Stimulated activated CD8-positive, alpha-beta memory T cell treated with anti-CD3 and anti-CD28 coated beads, Interleukin-4, amount 100 ng/mL, for 24 hours (primary cell): ENCODE measurements around the gene WNK2.
"Not testable (repeated sequence)": the region's sequence is repeated elsewhere in the genome, so short reads cannot be mapped to it uniquely, and the experiment has no call there.

Experiments
- DNase-seq: peaks from one replicate; pipeline ENCODE4 v3.0.0-alpha.2; 2020; ENCODE audit warnings: low read depth

The WNK2 gene

DNA sequence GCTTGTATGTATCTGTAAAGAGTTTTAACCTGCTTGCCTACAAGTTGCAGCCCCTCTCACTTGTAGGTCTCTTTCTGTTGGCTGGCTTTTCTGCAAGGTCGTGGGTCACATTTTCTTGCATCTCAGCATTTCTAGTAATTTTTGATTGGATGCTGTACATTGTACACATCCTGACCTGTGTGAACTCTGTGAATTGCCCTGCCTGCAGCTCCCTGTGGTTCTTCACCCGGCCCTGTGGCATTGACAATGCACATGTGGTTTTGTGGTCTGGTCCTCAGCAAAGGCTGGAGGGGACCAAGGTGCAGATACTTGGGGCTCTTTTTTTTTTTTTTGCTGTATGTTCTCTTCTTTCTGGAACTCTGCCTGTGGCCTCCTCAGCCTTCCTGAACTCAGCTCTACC lies 53.6 kb downstream of the WNK2 start:
- DNase-seq: no peak

DNA sequence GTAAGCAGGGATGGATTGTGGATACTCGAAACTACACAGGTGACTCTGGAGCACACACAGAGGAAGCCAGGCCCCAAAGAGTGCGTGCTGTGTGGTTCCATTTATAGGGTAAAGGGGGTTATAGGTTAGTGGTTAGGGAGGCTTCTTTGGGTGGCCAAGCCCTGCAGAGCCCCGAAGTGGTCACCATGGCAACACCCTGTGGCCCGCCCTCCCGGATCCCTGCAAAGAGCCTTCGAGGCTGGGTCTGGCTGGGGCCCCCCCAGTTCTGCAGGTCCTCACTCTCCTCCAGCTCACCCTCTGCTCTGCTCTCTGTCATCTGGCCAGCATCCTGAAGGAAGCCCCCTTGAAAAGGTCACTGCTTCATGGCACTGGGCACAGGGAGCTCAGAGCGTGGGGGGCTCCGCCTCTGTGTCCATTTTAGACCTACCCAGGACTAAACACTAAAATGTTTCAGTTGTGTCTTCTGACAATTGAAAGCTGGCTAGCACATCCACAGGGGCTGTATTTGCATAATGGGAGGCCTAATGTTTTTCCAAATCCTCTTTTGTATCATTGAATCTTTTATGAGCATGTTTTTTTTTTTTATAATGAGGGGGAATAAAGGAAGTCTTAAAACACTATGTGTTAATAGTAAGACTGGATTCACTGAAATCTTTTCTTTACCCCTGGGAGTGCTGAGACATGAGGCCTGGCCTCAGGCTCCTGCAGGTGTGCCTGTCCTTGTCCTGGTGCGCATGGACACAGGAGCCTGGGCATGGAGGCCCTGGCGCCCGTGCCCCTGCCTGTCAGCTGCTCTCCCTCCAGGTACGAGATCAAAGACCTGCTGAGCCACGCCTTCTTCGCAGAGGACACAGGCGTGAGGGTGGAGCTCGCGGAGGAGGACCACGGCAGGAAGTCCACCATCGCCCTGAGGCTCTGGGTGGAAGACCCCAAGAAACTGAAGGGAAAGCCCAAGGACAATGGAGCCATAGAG lies 55.3 kb downstream of the WNK2 start:
- no peak for DNase-seq

DNA sequence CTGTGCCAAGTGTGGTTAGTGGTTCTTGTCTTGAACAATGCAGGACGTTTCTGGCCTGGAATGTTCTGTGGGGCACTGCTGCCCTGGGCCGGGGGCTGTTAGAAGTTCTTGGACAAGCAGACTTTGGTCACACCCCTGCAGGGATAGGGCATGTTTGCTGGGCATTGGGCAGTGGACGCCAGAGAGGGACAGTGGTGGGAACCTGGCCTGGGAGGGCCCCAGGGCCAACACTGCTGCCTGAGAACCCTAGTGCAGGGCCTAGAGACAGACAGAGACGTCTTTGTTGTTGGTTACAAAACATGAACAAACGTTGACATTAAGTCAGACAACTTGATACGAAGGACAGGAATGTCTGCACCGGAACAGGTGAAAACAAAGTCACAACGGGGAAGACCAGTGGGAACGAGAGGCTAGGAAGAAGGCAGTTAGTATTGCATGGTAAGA lies 57.0 kb downstream of the WNK2 start:
- no peak for DNase-seq

DNA sequence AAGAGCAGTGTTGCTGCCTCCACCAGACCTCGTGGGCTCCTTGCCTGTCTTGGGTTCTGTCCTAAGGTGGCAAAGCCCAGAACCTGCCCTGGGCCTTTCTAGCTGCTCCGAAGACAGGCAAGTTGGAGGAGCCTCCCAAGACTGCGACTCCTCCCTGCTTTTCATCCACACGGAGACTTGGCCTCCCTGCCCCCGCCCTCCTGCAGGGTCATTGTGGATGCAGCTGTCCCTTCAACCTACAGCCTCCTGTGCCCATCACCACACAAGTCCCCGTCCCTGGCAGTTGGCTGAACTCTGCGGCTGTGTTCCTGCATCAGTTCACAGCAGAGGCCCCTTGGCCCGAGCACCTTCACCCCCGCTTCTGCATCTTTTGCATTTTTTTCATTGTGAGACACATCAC lies 59.2 kb downstream of the WNK2 start:
- DNase-seq: no peak

GRCh38 chr9:93244101-93244500 lies 60.2 kb downstream of the WNK2 start:
- no peak for DNase-seq

- DNase-seq: no peak
These were observed 60.8 kb downstream of the WNK2 start for GRCh38 chr9:93244510-93245436.

GRCh38 chr9:93245437-93245970 lies 61.6 kb downstream of the WNK2 start:
- DNase-seq: no peak

DNA sequence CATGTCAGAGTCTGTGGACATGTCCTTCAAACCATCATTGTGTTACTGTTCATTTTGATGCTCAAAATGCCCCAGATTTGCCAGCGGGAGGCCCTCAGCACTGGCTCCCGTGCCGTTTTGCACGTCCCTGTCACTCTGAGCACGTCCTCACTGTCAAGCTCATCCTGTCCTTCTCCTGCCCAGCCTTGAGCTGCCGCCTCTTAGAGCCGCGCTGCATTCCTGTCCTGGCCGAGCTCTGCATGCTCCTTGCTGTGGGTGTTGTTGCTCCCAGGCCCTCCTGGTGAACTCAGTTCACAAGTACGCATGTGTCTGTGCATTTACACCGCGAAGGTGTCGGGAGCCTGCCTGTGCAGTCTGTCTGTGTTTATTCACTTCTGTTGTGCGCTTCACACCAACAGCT lies 62.2 kb downstream of the WNK2 start:
- no peak for DNase-seq

- DNase-seq: no peak
These were observed 62.6 kb downstream of the WNK2 start for GRCh38 chr9:93246526-93246925.

DNA sequence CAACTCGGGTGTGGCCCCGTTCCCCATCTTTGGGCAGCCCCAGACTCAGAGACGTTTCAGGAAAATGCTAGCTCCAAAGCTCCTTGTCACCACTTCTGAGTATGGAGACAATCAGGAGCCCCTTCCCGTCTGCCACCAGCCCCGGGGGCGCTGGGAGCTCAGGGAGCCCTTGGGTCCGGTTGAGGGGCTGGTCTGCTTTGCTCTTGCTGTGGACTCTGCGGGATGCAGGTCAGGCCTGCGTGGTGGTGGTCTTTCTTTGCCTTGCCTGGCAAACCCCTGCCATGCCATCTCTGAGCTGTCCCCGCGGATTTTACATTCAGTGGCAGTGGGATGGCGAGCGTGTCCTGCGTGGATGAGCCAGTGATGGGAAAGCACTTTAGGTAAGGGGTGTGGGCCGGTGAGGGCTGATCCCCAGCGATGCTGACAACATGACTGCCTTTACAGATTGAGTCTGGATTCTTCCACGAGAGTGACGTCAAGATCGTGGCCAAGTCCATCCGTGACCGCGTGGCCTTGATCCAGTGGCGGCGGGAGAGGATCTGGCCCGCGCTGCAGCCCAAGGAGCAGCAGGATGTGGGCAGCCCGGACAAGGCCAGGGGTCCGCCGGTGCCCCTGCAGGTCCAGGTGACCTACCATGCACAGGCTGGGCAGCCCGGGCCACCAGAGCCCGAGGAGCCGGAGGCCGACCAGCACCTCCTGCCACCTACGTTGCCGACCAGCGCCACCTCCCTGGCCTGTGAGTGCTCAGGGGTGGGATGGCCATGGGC lies 63.3 kb downstream of the WNK2 start:
- no peak for DNase-seq

GRCh38 chr9:93247892-93248291 lies 64.0 kb downstream of the WNK2 start:
- DNase-seq: no peak

DNA sequence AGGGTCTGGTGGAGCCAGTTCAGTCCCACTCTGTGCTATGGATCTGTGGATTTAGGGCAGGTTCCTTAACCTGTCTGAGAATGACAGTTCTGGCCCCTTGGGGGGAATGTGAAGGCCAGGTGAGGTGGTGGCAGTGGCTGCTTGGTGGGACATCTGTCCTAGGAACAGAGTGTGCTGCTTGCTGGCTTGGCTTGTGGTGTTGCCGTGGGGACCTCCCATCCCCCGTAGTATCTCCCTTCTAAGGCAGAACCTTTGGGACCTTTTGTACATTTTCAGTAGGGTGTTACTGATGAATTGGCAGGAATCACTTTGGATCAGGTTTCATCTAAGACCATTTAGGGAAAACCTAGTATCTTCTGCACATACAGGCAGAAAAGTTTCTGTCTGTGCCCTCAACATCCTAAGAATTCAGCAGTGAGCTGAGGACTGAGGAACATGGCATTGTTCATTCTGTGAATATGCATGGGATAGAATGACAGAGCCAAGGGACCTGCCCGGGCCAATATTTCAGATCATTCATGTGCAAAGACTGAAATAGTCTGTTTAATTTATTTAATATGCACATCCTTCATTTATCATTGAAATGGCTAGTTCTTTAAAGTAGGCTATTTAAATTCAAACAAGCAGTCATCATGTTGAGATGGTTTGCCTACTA lies 64.6 kb downstream of the WNK2 start:
- no peak for DNase-seq

- no peak for DNase-seq
These were observed 66.2 kb downstream of the WNK2 start for GRCh38 chr9:93250185-93250584.

- DNase-seq: not testable (repeated sequence)
These were observed 67.4 kb downstream of the WNK2 start for GRCh38 chr9:93251309-93251708.

DNA sequence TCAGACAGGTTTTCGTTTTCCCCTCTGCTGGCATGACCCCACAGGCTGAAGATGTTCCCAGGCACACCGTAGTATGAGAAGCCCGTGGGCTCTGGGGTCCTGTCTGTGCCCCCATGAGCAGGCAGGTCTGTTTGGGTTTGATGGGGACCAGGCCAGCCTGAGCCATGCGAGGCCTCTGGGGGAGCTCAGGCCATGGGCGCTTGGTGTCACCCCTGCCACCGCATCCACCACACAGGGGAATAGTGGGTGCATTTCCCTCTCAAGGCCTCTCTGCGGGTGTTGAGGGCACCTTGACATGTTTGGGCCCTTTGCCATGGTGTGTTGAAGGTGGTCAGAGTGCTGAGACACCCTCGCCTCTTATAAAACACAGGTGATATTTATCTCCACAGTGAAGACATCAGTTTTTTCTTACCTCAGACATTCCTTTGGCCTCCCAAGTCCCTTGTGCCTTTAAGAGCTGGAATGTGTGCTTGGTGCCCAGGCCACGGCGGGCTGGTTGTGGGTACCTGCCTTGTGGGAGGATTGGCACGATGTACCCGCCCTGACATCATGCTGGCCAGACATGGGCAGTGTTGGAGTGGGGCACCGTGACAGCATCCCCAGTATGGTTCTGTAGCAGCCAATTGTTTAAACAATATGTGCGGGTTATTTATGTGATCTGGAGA lies 68.3 kb downstream of the WNK2 start:
- no peak for DNase-seq

DNA sequence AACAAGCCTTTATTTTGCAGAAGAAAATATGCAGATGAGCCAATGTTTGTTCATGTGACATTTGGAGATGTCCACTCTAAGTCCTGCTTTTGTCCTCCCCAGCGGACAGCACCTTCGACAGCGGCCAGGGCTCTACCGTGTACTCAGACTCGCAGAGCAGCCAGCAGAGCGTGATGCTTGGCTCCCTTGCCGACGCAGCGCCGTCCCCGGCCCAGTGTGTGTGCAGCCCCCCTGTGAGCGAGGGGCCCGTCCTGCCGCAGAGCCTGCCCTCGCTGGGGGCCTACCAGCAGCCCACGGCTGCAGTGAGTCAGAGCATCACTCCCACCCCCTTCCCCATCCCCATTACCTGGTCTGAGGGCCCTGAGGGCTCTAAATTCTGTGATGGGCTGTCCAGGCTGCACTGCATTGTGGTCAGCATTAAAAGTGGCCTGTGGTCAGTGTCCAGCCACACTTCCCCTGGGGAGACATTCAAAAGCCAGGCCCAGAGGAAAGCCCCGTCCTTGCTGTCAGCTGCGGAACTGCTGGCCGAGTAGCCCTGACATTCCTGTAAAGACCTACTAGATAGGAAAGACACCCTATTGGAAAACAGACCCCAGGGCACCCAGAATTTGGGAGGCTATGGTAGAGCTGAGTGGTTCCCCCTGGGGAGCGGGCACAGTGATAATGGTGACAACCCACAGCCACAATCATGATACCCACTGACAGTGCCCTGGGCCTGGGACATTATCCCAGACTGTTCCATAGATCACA lies 69.0 kb downstream of the WNK2 start:
- no peak for DNase-seq

GRCh38 chr9:93253633-93254032 lies 69.7 kb downstream of the WNK2 start:
- no peak for DNase-seq

DNA sequence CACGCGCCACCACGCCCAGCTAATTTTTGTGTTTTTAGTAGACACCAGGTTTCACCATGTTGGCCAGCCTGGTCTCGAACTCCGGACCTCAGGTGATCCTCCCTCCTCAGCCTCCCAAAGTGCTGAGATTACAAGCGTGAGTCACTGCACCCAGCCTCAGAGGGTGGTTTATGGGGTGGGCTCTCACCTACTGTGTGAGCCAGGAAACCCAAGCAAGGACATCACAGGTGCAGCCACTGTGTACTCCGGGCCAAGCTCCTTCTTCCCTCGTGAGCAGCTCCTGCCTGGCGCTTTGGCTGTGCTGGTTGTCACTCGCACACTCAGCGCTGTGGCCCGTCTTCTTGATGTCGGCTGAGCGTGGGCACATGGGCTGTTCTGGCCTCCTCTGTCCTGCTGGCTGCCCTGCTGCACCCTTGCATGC lies 70.1 kb downstream of the WNK2 start:
- DNase-seq: no peak

DNA sequence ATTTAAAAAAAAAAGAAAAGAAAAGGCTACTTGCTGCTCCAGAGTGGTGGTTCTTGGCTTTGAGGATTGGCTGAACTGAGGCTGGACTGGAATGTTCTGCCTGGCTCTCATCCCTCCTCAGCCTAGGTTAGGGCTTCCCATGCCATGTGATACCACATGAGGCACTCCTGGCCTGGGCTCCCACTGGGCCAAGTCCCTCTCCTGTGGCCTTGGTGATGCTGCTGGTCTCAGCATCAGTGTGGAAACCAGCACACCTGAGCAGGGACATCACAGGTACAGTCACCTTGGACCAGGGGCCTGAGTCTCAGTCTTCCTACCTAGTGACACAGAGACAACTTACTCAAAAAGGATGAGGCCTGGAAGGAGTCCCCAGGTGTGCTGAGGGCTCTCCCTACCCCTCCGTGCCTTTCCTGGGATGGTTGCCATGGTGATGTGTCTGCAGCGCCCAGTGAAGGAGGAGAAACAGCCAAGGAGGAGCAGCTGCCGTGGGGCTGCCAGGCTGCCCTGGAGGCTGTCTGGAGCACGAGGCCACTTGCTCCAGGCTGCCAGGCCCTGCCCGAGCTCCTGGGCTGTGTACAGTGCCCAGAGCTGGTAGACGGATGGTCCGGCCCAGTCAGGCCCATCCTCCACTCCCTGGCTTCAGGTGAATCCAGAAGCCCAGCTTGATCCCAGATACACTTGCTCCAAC lies 71.0 kb downstream of the WNK2 start:
- no peak for DNase-seq
